ENCODE results near the gene LAMP2.

DNA sequence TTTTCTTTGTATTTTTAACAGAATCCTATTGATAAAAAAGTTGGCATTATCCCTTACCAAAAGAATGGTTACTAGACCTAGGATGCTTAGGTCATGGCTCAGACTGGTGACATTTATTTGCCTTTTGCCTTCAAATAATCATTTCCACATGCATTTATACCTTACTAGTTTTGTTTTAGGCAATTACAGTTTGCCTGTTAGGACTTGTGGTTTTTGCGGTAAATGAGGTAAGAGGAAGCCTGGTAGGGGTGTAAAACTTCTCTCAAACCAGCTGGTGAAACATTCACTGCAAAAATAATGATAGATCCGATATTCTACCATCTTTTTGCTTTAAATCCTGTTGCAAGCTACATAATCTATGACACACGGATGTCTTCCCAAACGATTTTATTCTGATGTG is 12.1 kb downstream of the LAMP2 start:
- TF ChIP-seq POLR2A (IDR thresholded peaks at IDR 0.05), result no peak
- TF ChIP-seq, protein P1, sequence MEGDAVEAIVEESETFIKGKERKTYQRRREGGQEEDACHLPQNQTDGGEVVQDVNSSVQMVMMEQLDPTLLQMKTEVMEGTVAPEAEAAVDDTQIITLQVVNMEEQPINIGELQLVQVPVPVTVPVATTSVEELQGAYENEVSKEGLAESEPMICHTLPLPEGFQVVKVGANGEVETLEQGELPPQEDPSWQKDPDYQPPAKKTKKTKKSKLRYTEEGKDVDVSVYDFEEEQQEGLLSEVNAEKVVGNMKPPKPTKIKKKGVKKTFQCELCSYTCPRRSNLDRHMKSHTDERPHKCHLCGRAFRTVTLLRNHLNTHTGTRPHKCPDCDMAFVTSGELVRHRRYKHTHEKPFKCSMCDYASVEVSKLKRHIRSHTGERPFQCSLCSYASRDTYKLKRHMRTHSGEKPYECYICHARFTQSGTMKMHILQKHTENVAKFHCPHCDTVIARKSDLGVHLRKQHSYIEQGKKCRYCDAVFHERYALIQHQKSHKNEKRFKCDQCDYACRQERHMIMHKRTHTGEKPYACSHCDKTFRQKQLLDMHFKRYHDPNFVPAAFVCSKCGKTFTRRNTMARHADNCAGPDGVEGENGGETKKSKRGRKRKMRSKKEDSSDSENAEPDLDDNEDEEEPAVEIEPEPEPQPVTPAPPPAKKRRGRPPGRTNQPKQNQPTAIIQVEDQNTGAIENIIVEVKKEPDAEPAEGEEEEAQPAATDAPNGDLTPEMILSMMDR (IDR thresholded peaks at IDR 0.05), result no peak

Measured in stomach (tissue), 4 donors.